HL-60/S4 (cell line): ENCODE data around the gene DPH1.

Source experiments
- in situ Hi-C: fragments of 300-500 bp; cut with MboI; formaldehyde crosslinking; loops from 2 replicates; pipeline ENCODE4 v1.14.3; 2022; ENCODE audit warnings: low sequenced_read_pairs

The DPH1 gene

GRCh38 chr17:2025622-2026309 lies 4.2 kb upstream of the DPH1 start:
- in situ Hi-C loops, result loop anchor here (25.0 kb wide), 1 partner anchor 313 kb away; the partner anchor contains the start of genes TLCD2 and WDR81

- in situ Hi-C loops, result loop anchor here (25.0 kb wide), 1 partner anchor 315 kb away; the partner anchor contains the start of genes TLCD2 and WDR81
Measured at GRCh38 chr17:2027528-2028233, 2.3 kb upstream of the DPH1 start.

- in situ Hi-C loops, result loop anchor here (25.0 kb wide), 1 partner anchor 316 kb away; the partner anchor contains the start of genes TLCD2 and WDR81
Measured at GRCh38 chr17:2028234-2028614, 1.7 kb upstream of the DPH1 start.

- in situ Hi-C loops, result loop anchor here (25.0 kb wide), 1 partner anchor 316 kb away; the partner anchor contains the start of genes TLCD2 and WDR81
Measured at GRCh38 chr17:2028737-2029136, 1.2 kb upstream of the DPH1 start.

- in situ Hi-C loops, result loop anchor here (10.0 to 25.0 kb wide), 2 partner anchors 146 to 318 kb away; partner anchors contain the start of genes TLCD2 and WDR81
Measured at GRCh38 chr17:2030779-2031163, 818 bp downstream of the DPH1 start.

GRCh38 chr17:2033153-2033552 lies 3.2 kb downstream of the DPH1 start:
- in situ Hi-C loops, result loop anchor here (10.0 to 25.0 kb wide), 2 partner anchors 148 to 321 kb away; partner anchors contain the start of genes TLCD2 and WDR81

- in situ Hi-C loops, result loop anchor here (10.0 to 25.0 kb wide), 2 partner anchors 149 to 322 kb away; partner anchors contain the start of genes TLCD2 and WDR81
Measured at GRCh38 chr17:2034157-2034556, 4.2 kb downstream of the DPH1 start.

- in situ Hi-C loops, result loop anchor here (10.0 to 25.0 kb wide), 2 partner anchors 150 to 323 kb away; partner anchors contain the start of genes TLCD2 and WDR81
Measured at GRCh38 chr17:2034806-2035540, 5.0 kb downstream of the DPH1 start.

GRCh38 chr17:2035541-2036488 lies 5.9 kb downstream of the DPH1 start:
- in situ Hi-C loops, result loop anchor here (10.0 to 25.0 kb wide), 2 partner anchors 151 to 324 kb away; partner anchors contain the start of genes TLCD2 and WDR81

GRCh38 chr17:2037155-2037554 lies 7.2 kb downstream of the DPH1 start:
- in situ Hi-C loops, result loop anchor here (10.0 to 25.0 kb wide), 2 partner anchors 152 to 325 kb away; partner anchors contain the start of genes TLCD2 and WDR81

- in situ Hi-C loops, result loop anchor here (25.0 kb wide), 1 partner anchor 328 kb away; the partner anchor contains the start of genes TLCD2 and WDR81
Measured at GRCh38 chr17:2040219-2040827, 10.4 kb downstream of the DPH1 start.

GRCh38 chr17:2040942-2041560 lies 11.1 kb downstream of the DPH1 start:
- in situ Hi-C loops, result loop anchor here (25.0 kb wide), 1 partner anchor 329 kb away; the partner anchor contains the start of genes TLCD2 and WDR81

GRCh38 chr17:2041561-2042389 lies 11.8 kb downstream of the DPH1 start, which contains the start of gene OVCA2:
Gene OVCA2, plus strand, starts transcription at chr17:2042022. Its CDS starts 26 bp downstream, at chr17:2042048.
- in situ Hi-C loops, result loop anchor here (25.0 kb wide), 1 partner anchor 329 kb away; the partner anchor contains the start of genes TLCD2 and WDR81

GRCh38 chr17:2042390-2042847 lies 12.5 kb downstream of the DPH1 start:
- in situ Hi-C loops, result loop anchor here (25.0 kb wide), 1 partner anchor 330 kb away; the partner anchor contains the start of genes TLCD2 and WDR81

- in situ Hi-C loops, result loop anchor here (25.0 kb wide), 1 partner anchor 331 kb away; the partner anchor contains the start of genes TLCD2 and WDR81
Measured at GRCh38 chr17:2042933-2043332, 13.0 kb downstream of the DPH1 start.

GRCh38 chr17:2043785-2044184 lies 13.8 kb downstream of the DPH1 start:
- in situ Hi-C loops, result loop anchor here (25.0 kb wide), 1 partner anchor 331 kb away; the partner anchor contains the start of genes TLCD2 and WDR81
